ENCODE data around the gene PHF12.

Gene PHF12

DNA sequence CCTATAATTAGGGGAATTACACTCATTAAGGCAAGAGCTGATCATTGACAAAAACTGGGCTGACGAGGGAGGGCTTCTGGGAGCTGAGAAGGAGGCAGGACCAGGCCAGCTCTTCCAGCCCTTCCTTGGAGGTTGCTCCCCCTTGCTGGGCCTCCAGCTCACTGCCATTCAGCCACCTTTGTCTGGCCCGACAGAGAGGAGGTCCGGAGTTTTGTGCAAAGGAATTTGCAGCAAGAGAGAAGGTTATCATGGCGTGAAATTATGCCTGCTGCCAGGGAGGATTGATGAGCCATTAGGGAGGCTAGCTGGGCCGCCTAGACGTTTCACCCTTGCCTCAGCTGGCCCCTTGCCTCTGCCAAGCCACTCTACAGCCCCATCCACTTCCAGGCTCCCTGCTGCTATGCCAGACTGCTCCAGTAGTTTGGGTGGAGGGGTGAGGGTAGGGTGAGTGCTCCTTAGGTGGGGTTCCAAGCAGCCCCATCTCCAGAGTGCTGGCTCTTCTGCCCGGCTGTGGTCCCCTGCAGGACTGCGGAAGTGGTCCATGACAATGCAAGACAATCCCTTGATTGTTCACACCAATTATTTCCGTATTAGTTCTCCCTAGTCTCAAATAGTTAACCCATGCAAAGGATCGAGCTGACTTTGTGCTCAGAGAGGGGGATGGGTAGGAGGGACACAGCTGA, 17.1 kb upstream of the PHF12 start:
- Histone ChIP-seq H3K36me3 (ENCODE audit: insufficient read depth, low read length) (no peaks in the 10 kb centered on the region), H3K9me3 (ENCODE audit: control insufficient read depth, insufficient read depth, low read length) (no peaks in the 10 kb centered on the region), H3K9ac (ENCODE audit: low read depth, low read length) (no peak overlapping the region), H3K4me1 (ENCODE audit: insufficient read depth, low read length) (peaks cover 33% of the 10 kb centered on the region)

DNA sequence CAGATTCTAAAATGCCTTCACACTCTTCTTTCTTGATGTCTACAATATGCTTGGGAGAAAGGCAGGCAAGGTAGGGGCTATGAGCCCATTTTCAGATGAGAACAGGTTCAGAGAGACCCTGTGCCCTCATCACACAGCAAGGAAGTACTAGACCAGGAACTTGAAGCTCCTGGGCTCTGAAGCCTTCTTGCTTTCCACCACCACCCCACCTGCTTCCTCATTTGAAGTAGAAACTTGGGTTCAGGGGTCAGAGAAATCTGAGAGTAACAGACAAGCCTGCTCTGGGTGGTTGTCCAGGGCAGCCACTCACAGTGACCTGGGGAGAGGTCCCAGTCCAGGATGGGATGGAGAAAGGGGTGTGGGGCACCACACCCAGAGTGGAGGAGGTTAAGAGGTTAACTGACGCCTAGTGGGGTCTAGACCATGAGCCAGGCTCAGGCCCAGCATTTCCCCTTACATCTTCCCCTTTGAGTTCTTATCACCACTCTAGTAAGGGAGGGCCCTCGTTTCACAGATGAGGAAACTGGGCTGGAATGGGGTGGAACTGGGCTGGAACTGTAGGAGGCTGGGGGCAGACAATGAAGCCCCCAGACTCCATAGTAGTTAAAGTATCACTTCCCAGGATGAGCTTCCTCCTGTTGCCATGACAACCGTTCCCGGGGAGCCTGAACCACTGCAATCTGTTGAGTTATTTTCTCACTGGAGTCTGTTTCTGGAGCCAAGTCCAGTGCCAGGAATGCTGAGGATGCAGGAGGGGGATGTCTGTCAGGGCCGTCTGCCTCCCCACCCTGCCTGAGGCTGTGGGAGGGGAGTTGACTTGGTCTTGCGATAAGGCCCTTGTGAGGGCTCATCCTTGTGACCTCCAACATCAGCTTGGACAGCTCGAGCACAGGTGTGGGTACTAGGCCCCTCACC, 16.2 kb upstream of the PHF12 start:
- Histone ChIP-seq H3K4me1 (ENCODE audit: insufficient read depth, low read length) (peaks cover 30% of the 10 kb centered on the region), H3K9me3 (ENCODE audit: control insufficient read depth, insufficient read depth, low read length) (no peaks in the 10 kb centered on the region), H3K9ac (ENCODE audit: low read depth, low read length) (no peak overlapping the region), H3K36me3 (ENCODE audit: insufficient read depth, low read length) (no peaks in the 10 kb centered on the region)

DNA sequence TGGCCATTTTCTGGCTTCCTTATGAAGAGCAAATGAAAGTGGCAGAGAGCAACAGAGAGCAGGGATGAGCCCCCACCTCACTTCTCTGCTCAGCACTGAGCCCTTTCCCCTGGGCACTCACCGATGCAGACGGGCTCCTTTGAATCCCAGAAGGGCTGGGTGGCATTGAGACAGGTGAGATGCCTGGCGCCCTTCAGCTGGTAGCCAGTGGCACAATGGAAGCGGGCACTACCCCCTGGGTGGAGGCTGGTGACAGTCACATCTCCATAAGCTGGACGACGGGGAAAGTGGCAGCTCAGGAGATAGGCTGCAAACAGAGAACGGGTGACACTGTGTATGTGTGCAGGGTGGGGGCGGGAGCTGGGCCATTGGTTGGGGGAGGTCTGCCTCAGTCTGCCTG, 12.5 kb upstream of the PHF12 start:
- no peaks in the 10 kb centered on the region for H3K9me3 ChIP-seq (ENCODE audit: control insufficient read depth, insufficient read depth, low read length)
- H3K9ac ChIP-seq (ENCODE audit: low read depth, low read length) = no peak overlapping the region
- no peaks in the 10 kb centered on the region for H3K36me3 ChIP-seq (ENCODE audit: insufficient read depth, low read length)
- peaks cover 13% of the 10 kb centered on the region for H3K4me1 ChIP-seq (ENCODE audit: insufficient read depth, low read length)

DNA sequence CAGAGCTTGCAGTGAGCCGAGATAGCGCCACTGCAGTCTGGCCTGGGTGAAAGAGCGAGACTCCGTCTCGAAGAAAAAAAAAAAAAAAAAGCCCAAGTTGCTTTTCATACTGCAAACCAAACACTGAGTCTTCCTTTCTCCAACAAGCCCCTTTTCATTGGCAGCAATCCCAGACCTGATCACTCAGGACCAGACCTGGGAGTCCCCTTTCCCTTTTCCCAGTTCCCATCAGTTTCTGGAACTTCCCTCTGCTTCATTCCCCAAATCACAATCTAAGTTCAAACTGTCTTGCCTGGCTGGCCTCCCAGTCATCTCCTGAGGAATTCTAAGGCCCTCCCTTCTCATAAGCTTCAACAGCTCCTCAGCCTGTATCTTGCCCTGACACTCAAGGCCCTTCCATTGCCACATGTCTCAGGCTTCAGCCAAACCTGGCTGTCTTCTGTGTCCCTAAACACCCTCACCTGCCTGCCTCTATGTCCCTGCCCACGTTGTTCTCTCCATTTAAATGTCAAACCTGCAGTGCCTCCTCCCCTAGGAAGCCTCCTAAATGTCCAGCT, 11.8 kb upstream of the PHF12 start:
- Histone ChIP-seq H3K9ac (ENCODE audit: low read depth, low read length) (no peak overlapping the region), H3K4me1 (ENCODE audit: insufficient read depth, low read length) (peaks cover 7% of the 10 kb centered on the region), H3K9me3 (ENCODE audit: control insufficient read depth, insufficient read depth, low read length) (no peaks in the 10 kb centered on the region), H3K36me3 (ENCODE audit: insufficient read depth, low read length) (no peaks in the 10 kb centered on the region)

DNA sequence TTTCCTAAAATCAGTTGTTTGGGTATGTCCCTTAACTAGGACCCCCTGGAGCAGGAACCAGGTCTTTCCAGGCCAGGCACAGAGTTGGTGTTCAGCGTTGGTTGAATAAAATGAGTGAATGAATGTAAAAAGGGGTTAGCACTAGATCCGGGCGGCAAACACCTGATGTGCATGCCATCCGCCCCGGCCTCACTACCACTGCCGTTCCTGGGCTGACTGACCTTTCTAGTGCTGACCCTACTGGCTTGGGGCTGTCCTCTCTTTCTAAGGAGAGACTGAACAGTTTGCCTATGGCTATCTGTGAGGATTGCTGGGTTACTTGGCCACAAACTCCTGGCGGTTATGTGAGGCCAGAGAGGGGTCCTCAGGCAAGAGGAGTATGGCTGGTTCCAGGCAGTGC, 10.1 kb upstream of the PHF12 start:
- no peak overlapping the region for H3K9ac ChIP-seq (ENCODE audit: low read depth, low read length)
- H3K36me3 ChIP-seq (ENCODE audit: insufficient read depth, low read length) = no peaks in the 10 kb centered on the region
- no peaks in the 10 kb centered on the region for H3K9me3 ChIP-seq (ENCODE audit: control insufficient read depth, insufficient read depth, low read length)
- 0 out of 2 replicates have a peak, but pooled peaks cover 3% of the 10 kb centered on the region for H3K4me1 ChIP-seq (ENCODE audit: insufficient read depth, low read length)

DNA sequence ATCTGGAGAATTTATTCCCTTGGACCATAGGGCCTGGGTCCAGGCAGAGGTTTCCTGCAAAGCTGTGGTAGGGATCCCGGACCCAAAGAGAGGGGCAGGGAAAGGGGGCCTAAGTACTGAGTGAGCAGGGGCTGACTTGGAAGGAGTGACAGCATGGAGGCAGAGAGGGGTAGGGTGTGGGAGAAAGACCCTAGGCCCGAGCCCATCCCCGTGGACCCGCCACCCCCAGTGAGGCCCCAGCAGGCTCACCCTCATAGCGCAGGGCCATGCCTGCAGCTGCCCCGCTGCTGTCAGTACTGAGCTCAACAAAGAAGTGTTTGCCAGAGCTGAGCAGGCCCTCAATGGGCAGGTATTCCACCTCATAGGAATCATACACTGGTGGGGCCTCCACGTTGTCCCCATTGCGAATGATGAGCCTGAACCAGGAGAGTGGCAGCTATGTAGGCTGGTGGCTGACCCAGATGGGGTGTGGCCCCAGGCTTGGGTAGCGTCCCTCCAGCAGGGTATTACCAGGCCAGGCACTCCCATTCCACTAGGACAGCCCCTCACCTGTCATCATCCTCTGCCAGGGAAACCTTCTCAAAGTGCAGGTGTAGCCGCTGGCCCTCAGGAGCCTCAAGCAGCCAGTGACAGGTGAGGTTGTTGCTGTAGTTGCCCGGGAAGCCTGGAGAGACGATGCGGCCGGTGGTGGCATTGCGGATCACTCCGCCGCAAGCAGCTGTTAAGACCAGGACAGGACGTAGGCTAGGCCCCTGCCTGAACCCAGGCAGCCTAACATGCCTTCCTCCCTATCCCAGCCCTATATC, 9.1 kb upstream of the PHF12 start:
- H3K9me3 ChIP-seq (ENCODE audit: control insufficient read depth, insufficient read depth, low read length) = no peaks in the 10 kb centered on the region
- no peaks in the 10 kb centered on the region for H3K36me3 ChIP-seq (ENCODE audit: insufficient read depth, low read length)
- H3K4me1 ChIP-seq (ENCODE audit: insufficient read depth, low read length) = 0 out of 2 replicates have a peak, but pooled peaks cover 5% of the 10 kb centered on the region
- H3K9ac ChIP-seq (ENCODE audit: low read depth, low read length) = no peak overlapping the region

DNA sequence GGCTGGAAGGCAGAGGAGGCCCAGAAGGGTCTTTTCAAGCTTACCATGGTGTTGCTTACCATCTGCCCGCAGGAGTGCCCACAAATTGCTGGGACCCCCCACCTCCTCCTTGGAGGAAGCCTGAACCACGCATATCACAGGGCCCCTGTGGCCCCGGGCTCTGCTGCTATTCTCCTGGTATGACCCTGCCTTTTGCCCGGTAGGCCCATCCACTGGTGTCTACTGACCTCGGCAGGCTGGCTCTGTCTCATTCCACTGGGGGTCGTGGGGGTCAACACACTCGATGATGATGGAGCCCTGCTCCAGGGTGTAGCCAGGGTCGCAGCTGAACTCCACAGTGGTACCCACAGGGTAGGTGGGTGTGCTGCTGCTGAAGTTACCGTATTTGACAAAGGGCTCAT, 8.2 kb upstream of the PHF12 start:
- no peaks in the 10 kb centered on the region for H3K36me3 ChIP-seq (ENCODE audit: insufficient read depth, low read length)
- 0 out of 2 replicates have a peak, but pooled peaks cover 5% of the 10 kb centered on the region for H3K4me1 ChIP-seq (ENCODE audit: insufficient read depth, low read length)
- H3K9me3 ChIP-seq (ENCODE audit: control insufficient read depth, insufficient read depth, low read length) = no peaks in the 10 kb centered on the region
- H3K9ac ChIP-seq (ENCODE audit: low read depth, low read length) = no peak overlapping the region

DNA sequence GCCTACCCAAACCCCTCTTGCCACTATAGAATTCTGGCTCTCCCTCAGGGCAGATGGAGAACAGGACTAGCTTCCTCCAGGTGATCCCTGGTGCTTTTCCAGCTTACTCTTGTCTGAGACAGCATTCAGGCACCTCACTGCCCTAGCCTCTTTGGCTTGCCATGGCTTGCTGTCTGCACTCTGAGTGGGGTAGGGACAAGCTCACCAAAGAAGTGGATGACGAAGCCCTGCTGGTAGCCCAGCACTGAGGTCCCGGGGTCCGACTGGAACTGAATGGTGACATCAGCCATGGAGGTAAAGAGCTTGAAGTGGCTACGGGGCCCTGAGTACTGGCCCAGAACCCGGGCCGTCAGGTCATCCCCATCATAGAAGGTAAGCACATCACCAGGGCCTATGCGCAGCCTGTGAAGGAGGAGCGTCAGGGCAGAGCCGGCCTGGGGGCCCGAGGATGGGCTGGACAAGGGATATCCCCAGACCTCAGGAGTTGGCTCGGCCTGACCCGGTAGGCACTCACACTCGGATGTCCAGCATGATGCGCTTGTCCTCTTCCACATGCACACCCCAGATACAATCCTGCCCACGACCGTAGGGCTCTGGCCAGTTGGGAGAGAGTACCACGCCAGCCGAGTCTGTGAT, 7.6 kb upstream of the PHF12 start:
- no peaks in the 10 kb centered on the region for H3K9me3 ChIP-seq (ENCODE audit: control insufficient read depth, insufficient read depth, low read length)
- 0 out of 2 replicates have a peak, but pooled peaks cover 5% of the 10 kb centered on the region for H3K4me1 ChIP-seq (ENCODE audit: insufficient read depth, low read length)
- H3K36me3 ChIP-seq (ENCODE audit: insufficient read depth, low read length) = no peaks in the 10 kb centered on the region
- no peak overlapping the region for H3K9ac ChIP-seq (ENCODE audit: low read depth, low read length)

DNA sequence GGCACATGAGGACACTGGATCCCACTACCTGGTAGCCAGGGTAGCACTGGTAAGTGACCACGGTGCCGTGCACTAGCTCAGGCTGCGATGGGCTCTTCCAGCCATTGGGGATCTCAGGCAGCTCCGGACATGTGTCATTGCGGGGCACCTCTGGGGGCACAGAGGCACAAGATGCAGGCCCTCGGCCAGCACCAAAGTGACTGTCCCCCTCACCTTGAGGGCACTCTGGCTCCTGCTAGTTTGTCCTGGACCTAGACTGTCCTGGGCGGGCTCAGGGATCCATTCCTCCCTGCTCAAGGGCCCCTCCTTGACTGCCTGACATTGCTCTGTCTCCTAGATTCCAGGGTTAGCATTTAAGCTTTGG, 6.7 kb upstream of the PHF12 start:
- H3K4me1 ChIP-seq (ENCODE audit: insufficient read depth, low read length) = 0 out of 2 replicates have a peak, but pooled peaks cover 5% of the 10 kb centered on the region
- H3K9ac ChIP-seq (ENCODE audit: low read depth, low read length) = no peak overlapping the region
- H3K36me3 ChIP-seq (ENCODE audit: insufficient read depth, low read length) = no peaks in the 10 kb centered on the region
- H3K9me3 ChIP-seq (ENCODE audit: control insufficient read depth, insufficient read depth, low read length) = no peaks in the 10 kb centered on the region

DNA sequence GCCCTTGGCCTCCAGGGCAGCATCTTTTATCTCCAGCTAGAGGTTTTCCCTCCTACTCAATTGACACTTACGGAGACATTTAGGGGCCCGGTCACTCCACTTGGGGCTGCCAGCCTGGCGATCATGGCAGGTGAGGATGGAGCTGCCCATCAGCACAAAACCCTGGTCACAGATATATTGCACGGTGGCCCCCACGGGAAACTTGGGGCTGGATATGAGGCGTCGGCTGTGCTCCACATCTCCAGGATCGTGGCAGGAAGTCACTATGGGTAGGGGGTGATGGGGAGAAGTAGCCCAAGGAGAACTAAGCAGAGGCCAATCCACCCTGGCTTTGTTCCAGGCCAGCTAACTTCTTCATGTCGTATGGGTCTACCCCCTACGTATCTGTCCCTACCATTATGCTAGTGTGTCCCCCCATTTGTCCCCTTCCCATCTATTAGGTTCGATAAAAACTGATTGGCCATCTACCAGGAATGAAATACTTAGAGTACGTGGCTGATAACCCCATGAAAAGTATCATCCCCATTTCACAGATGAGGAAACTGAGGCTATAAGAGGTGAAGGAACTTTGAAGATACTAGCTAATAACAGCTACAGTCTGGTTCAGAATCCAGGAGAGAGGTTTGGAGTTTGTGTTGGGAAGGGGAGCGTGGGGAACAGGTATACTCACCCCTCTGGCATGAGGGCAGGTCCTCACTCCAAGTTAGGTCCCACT, 6.1 kb upstream of the PHF12 start:
- H3K36me3 ChIP-seq (ENCODE audit: insufficient read depth, low read length) = no peaks in the 10 kb centered on the region
- no peak overlapping the region for H3K9ac ChIP-seq (ENCODE audit: low read depth, low read length)
- no peaks in the 10 kb centered on the region for H3K9me3 ChIP-seq (ENCODE audit: control insufficient read depth, insufficient read depth, low read length)
- H3K4me1 ChIP-seq (ENCODE audit: insufficient read depth, low read length) = 0 out of 2 replicates have a peak, but pooled peaks cover 10% of the 10 kb centered on the region

DNA sequence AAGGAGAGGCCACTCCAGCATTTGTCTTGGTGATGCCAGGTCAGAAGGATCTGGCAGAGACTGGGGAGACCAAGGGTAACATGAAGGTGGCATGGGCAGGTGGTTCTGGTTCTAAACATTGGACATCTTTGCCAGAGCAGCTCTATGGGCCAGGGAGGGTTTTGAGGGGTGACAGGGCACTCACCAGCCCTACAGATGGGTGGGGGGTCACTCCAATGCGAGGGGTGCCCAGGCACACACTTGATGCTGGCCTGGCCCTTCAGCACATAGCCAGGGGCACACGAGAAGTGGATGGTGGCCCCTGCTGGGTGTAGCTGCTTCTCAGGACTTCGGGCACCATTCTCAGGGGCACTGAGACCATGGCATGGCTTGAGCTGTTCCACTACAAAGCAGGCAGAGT, 5.5 kb upstream of the PHF12 start:
- no peaks in the 10 kb centered on the region for H3K9me3 ChIP-seq (ENCODE audit: control insufficient read depth, insufficient read depth, low read length)
- 0 out of 2 replicates have a peak, but pooled peaks cover 10% of the 10 kb centered on the region for H3K4me1 ChIP-seq (ENCODE audit: insufficient read depth, low read length)

DNA sequence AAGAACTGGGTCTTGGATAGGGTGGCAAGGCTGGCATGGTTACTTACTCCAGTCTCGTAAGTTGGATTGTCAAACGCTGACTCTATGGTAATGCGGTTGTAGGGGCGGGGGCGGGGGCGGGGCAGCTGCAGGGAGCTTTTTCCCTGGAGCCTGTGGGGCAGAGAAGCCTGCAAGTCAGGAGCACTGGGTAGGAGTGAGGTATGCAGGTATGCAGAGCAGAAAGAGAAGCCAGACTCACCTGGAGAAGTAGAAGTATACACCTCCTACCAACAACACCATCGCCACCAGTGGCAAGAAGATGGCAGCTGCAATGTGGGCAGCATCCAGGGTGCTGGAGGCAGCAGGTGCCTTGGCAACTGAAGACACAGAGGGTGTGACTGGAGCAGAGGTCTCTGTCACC, 4.8 kb upstream of the PHF12 start:
- no peaks in the 10 kb centered on the region for H3K9me3 ChIP-seq (ENCODE audit: control insufficient read depth, insufficient read depth, low read length)
- H3K36me3 ChIP-seq (ENCODE audit: insufficient read depth, low read length) = no peaks in the 10 kb centered on the region
- H3K4me1 ChIP-seq (ENCODE audit: insufficient read depth, low read length) = 0 out of 2 replicates have a peak, but pooled peaks cover 10% of the 10 kb centered on the region
- H3K9ac ChIP-seq (ENCODE audit: low read depth, low read length) = no peak overlapping the region

More for the DNA sequence above, 5.5 kb upstream of the PHF12 start:
- Histone ChIP-seq H3K36me3 (ENCODE audit: insufficient read depth, low read length) (no peaks in the 10 kb centered on the region), H3K9ac (ENCODE audit: low read depth, low read length) (no peak overlapping the region)

DNA sequence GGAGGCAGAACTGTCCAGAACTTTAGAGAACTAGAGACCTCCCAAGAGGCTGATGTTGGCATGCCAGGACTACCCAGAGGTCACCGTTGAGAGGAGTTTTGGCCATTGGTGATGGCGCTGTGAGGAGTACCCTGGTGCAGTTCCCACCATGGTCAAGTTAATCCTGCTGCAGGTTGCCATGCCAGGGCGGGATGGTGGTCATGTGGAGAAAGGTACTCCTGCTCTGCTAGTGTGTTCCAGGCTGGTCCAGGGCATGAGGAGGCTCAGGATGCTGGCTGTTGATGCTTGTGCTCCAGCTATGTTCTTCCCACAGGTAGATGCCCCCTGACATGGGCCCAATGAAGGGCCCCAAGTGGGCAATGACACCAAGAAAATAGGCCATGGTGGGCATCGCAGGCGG, 4.1 kb upstream of the PHF12 start:
- Histone ChIP-seq H3K9ac (ENCODE audit: low read depth, low read length) (no peak overlapping the region), H3K9me3 (ENCODE audit: control insufficient read depth, insufficient read depth, low read length) (no peaks in the 10 kb centered on the region), H3K4me1 (ENCODE audit: insufficient read depth, low read length) (0 out of 2 replicates have a peak, but pooled peaks cover 10% of the 10 kb centered on the region), H3K36me3 (ENCODE audit: insufficient read depth, low read length) (no peaks in the 10 kb centered on the region)
